Adrenal gland (tissue), 12 donors: ENCODE data around the gene LIPI. TPM values are rescaled to one million over a fixed set of nuclear protein-coding genes. Genes with fewer than 3 reads are reported as not detected.

ENCODE experiments used
- DNase-seq, 7 donors: peaks; one replicate each; pipeline ENCODE4 v3.0.0-alpha.2; 2019 to 2020
- H3K27ac ChIP-seq, 5 donors: fragments of 200-600 bp; sonication (generic) in 4 of 5; 1 replicate in 3 of 5; 2 replicates in 2 of 5; pipeline versions ENCODE4 v1.5.1 to v1.8.0; 2016 to 2020; ENCODE audit warnings: mild to moderate bottlenecking in 1 of 5
- H3K27me3 ChIP-seq: fragments of 200-600 bp; 2 replicates; pipeline ENCODE4 v1.8.0; 2021
- H3K36me3 ChIP-seq, 2 donors: fragments of 200-600 bp; replicated peaks in 1 of 2; 1 replicate in 1 of 2; 2 replicates in 1 of 2; pipeline versions ENCODE4 v1.5.1 to v1.8.0; 2018 to 2022
- H3K4me1 ChIP-seq, 2 donors: fragments of 200-600 bp; replicated peaks in 1 of 2; 1 replicate in 1 of 2; 2 replicates in 1 of 2; pipeline versions ENCODE4 v1.5.1 to v1.8.0; 2018 to 2021
- H3K4me3 ChIP-seq, 4 donors: fragments of 200-600 bp; sonication (generic) in 3 of 4; one replicate each; pipeline ENCODE4 v1.5.1; 2016 to 2018
- H3K9me3 ChIP-seq, 3 donors: fragments of 200-600 bp; sonication (generic) in 1 of 3; replicated peaks in 1 of 3; 1 replicate in 2 of 3; 2 replicates in 1 of 3; pipeline versions ENCODE4 v1.5.1 to v1.8.0; 2016 to 2021
- CTCF ChIP-seq, 6 experiments: fragments of 450-650 bp in 4 of 6; fragments of 200-600 bp in 2 of 6; sonication (generic) in 1 of 6; IDR thresholded peaks; 1 replicate in 5 of 6; 2 replicates in 1 of 6; pipeline versions ENCODE4 v1.5.1 to v1.8.0; 2016 to 2021; ENCODE audit warnings: antibody characterized with exemption in 6 of 6, mild to moderate bottlenecking in 2 of 6, moderate library complexity in 1 of 6
- POLR2A ChIP-seq, 2 donors: fragments of 450-650 bp; IDR thresholded peaks; one replicate each; pipeline ENCODE4 v1.6.1; 2017; ENCODE audit warnings: antibody characterized with exemption in 2 of 2, mild to moderate bottlenecking in 2 of 2, moderate library complexity in 1 of 2
- WGBS, 4 donors: extraction: QIAGEN DNeasy Blood & Tissue Kit in 2 of 4; methylation state at CpG; one replicate each; pipeline versions ENCODE4 v1.1.5 to v1.1.7; 2013 to 2017; 5-methylcytosine and 5-hydroxymethylcytosine counted together
- intact Hi-C, 2 donors: fragments of 100-400 bp; cut with DNase I; formaldehyde crosslinking; loops; one replicate each; pipeline versions ENCODE4 v1.14.1 to v1.15.0; 2022 to 2023
- polyA plus RNA-seq, 3 donors: library from polyadenylated mRNA; stranded (reverse); fragments of 200-250 nt in 2 of 3; fragments of 350-450 nt in 1 of 3; fragmentation: Illumina TruSeq in 1 of 3; extraction: RNeasy Lipid Tissue Mini Kit (QIAGEN cat#74804) in 1 of 3; gene quantifications; one replicate each; pipeline ENCODE4 v1.2.3, GENCODE V29; 2013 to 2014
- total RNA-seq, 9 donors: library from RNA; depleted of rRNA in 4 of 9; stranded (reverse); fragments of >200 nt in 4 of 9; fragments of 120-200 nt in 1 of 9; fragmentation: NEBNext Ultra II Directional in 1 of 9; extraction: Animal tissue kit (Norgen Biotek cat#: 25700) in 1 of 9; gene quantifications; one replicate each; pipeline versions ENCODE4 v1.1.0 to v1.2.4, GENCODE V29; 2013 to 2023
- donor health status: healthy with polysubstance abuse.
- donor health status: Bipolar disorder and iron deficiency.
- donor health status: DM: yes; HTN: yes; CAD: no.
- donor health status: DM: no; HTN: no; CAD: no.
- donor health status: DM: no; HTN: no; CAD: no.
- donor health status: DM: yes; HTN: yes; CAD: no.

LIPI gene
- total and polyA plus RNA-seq, 12 donors, result not detected

- no peak for DNase-seq
- 43 to 50% (median 48%) methylated on average over 2 of the region's 2 CpGs for WGBS, 4 donors
- Histone ChIP-seq H3K27me3 (no peaks in the 10 kb centered on the region), H3K4me1 (no peaks in the 10 kb centered on the region), H3K27ac (no peak overlapping the region), H3K4me3 (no peak overlapping the region), H3K36me3 (no peaks in the 10 kb centered on the region), H3K9me3 (no peaks in the 10 kb centered on the region)
- no peak for TF ChIP-seq CTCF (IDR thresholded peaks at IDR 0.05)
- no peak for TF ChIP-seq POLR2A (IDR thresholded peaks at IDR 0.05)
- intact Hi-C loops, result no loop called here
Measured at GRCh38 chr21:14241297-14241696, 30.5 kb upstream of the LIPI start.

- no peak for DNase-seq
- TF ChIP-seq POLR2A (IDR thresholded peaks at IDR 0.05), result no peak
- no peak for TF ChIP-seq CTCF (IDR thresholded peaks at IDR 0.05)
- no peaks in the 10 kb centered on the region for H3K36me3 ChIP-seq
- intact Hi-C loops, result no loop called here
- 65 to 82% (median 75%) methylated on average over 2 of the region's 2 CpGs for WGBS, 4 donors
- no peak overlapping the region for H3K27ac ChIP-seq
- H3K27me3 ChIP-seq, result no peaks in the 10 kb centered on the region
- H3K9me3 ChIP-seq, result no peaks in the 10 kb centered on the region
- H3K4me1 ChIP-seq, result no peaks in the 10 kb centered on the region
- no peak overlapping the region for H3K4me3 ChIP-seq
Measured at GRCh38 chr21:14239281-14239680, 28.5 kb upstream of the LIPI start.

- no peak overlapping the region for H3K27ac ChIP-seq
- H3K36me3 ChIP-seq, result no peaks in the 10 kb centered on the region
- no peak for DNase-seq
- WGBS, 4 donors, result 46 to 51% (median 48%) methylated on average over 3 of the region's 3 CpGs
- no peaks in the 10 kb centered on the region for H3K4me1 ChIP-seq
- no peak for TF ChIP-seq POLR2A (IDR thresholded peaks at IDR 0.05)
- no peak for TF ChIP-seq CTCF (IDR thresholded peaks at IDR 0.05)
- no peaks in the 10 kb centered on the region for H3K27me3 ChIP-seq
- no peak overlapping the region for H3K4me3 ChIP-seq
- H3K9me3 ChIP-seq, result peaks cover 0 to 4% (median 0%) of the 10 kb centered on the region in 3 donors
- intact Hi-C loops, result no loop called here
Measured at GRCh38 chr21:14236180-14236579, 25.4 kb upstream of the LIPI start.

GRCh38 chr21:14235101-14235500 lies 24.3 kb upstream of the LIPI start:
- WGBS, 4 donors, result 69 to 87% (median 75%) methylated on average over 5 of the region's 5 CpGs
- no peaks in the 10 kb centered on the region for H3K27me3 ChIP-seq
- DNase-seq, result no peak
- H3K4me1 ChIP-seq, result no peaks in the 10 kb centered on the region
- intact Hi-C loops, result no loop called here
- H3K36me3 ChIP-seq, result no peaks in the 10 kb centered on the region
- peaks cover 0 to 4% (median 0%) of the 10 kb centered on the region in 3 donors for H3K9me3 ChIP-seq
- TF ChIP-seq CTCF (IDR thresholded peaks at IDR 0.05) (no peak), POLR2A (IDR thresholded peaks at IDR 0.05) (no peak)
- no peak overlapping the region for H3K4me3 ChIP-seq
- no peak overlapping the region for H3K27ac ChIP-seq
